ENCODE data around the gene ARSB.

Gene ARSB

DNA sequence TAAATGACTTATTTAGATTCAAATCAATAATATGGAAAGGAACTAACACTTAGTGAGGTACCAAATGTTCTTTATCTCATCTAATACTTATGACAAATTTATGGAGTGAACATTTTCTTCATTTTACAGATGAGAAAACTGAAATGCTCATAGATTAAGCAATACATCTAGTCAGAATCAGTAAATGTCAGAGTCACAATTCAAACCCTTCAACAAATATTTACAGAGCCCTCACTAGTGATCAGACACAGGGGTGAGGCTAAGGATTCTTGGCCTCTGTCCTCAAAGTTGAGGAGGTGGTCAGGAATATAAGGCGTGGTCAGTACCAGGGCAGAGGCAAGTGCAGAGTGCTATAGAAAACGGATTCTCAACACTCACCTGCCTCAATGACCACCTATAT lies 29.5 kb upstream of the ARSB start:
- no peak overlapping the region for H3K9ac ChIP-seq (ENCODE audit: low read depth, low read length)
- H3K9me3 ChIP-seq (ENCODE audit: control insufficient read depth, insufficient read depth, low read length) = no peaks in the 10 kb centered on the region
- no peaks in the 10 kb centered on the region for H3K36me3 ChIP-seq (ENCODE audit: control insufficient read depth, insufficient read depth, low read length)
- H3K27me3 ChIP-seq (ENCODE audit: control insufficient read depth, insufficient read depth, low read length) = no peaks in the 10 kb centered on the region
- H3K4me1 ChIP-seq (ENCODE audit: control insufficient read depth, insufficient read depth, low read length) = no peaks in the 10 kb centered on the region
- H3K4me3 ChIP-seq (ENCODE audit: low read depth, low read length) = no peak overlapping the region

DNA sequence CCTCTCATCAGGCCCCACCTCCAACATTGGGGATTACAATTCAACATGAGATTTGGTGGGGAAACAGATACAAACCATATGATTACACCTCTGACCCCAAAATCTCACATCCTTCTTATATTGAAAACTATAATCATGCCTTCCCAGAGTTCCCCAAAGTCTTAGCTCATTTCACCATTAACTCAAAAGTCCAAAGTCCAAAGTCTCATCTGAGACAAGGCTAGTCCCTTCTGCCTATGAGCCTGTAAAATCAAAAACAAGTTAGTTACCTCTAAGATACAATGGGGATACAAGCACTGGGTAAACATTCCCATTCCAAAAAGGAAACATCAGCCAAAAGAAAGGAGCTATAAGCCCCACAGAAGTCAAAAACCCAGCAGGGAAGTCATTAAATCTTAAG lies 26.8 kb upstream of the ARSB start:
- Histone ChIP-seq H3K27me3 (ENCODE audit: control insufficient read depth, insufficient read depth, low read length) (no peaks in the 10 kb centered on the region), H3K36me3 (ENCODE audit: control insufficient read depth, insufficient read depth, low read length) (no peaks in the 10 kb centered on the region), H3K4me3 (ENCODE audit: low read depth, low read length) (no peak overlapping the region), H3K9me3 (ENCODE audit: control insufficient read depth, insufficient read depth, low read length) (no peaks in the 10 kb centered on the region), H3K4me1 (ENCODE audit: control insufficient read depth, insufficient read depth, low read length) (no peaks in the 10 kb centered on the region), H3K9ac (ENCODE audit: low read depth, low read length) (no peak overlapping the region)

DNA sequence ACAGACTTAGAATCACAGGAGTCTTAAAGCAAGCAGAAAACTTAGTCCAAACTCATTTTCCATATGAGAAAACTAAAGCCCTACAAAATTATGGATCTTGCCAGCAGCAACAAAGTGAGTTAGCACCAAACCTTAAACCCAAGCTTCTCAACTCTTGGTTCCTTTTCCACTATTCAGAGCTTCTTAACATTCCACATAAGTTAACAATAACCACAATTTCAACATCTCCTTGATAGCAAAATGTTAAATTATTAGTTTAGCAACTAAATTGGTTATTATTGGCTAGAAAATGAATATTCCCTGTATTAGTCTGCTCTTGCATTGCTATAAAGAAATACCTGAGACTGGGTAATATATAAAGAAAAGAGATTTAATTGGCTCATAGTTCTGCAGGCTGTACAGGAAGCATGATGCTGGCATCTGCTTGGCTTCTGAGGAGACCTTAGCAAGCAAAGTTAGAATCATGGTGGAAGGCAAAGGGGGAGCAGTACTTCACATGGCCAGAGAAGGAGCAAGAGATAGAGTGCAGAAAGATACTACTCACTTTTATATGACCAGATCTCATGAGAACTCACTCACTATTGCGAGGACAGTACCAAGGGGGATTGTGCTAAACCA lies 26.2 kb upstream of the ARSB start:
- H3K27me3 ChIP-seq (ENCODE audit: control insufficient read depth, insufficient read depth, low read length) = no peaks in the 10 kb centered on the region
- no peaks in the 10 kb centered on the region for H3K9me3 ChIP-seq (ENCODE audit: control insufficient read depth, insufficient read depth, low read length)
- no peak overlapping the region for H3K9ac ChIP-seq (ENCODE audit: low read depth, low read length)
- H3K4me3 ChIP-seq (ENCODE audit: low read depth, low read length) = no peak overlapping the region
- no peaks in the 10 kb centered on the region for H3K4me1 ChIP-seq (ENCODE audit: control insufficient read depth, insufficient read depth, low read length)
- H3K36me3 ChIP-seq (ENCODE audit: control insufficient read depth, insufficient read depth, low read length) = no peaks in the 10 kb centered on the region

DNA sequence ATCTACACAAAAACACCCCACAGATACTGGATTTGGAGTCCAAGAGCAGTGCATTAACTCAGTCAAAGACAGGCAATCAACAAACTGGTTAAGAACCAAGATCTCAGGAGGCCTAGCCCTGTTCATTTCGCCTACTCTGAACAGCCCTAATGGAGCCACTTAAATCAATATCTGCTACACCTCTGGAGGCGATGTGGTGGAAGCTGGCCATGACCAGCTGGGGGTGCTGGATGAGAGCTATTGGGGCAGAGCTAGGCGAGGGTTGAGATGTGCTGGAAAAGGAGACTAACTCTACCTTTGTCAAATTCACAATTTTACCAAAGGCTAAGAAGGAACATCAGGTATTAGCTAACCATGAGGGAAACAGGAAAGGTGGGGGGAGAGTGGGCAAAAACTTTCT lies 23.3 kb upstream of the ARSB start:
- no peaks in the 10 kb centered on the region for H3K27me3 ChIP-seq (ENCODE audit: control insufficient read depth, insufficient read depth, low read length)
- H3K9ac ChIP-seq (ENCODE audit: low read depth, low read length) = no peak overlapping the region
- H3K9me3 ChIP-seq (ENCODE audit: control insufficient read depth, insufficient read depth, low read length) = no peaks in the 10 kb centered on the region
- H3K4me1 ChIP-seq (ENCODE audit: control insufficient read depth, insufficient read depth, low read length) = no peaks in the 10 kb centered on the region
- H3K36me3 ChIP-seq (ENCODE audit: control insufficient read depth, insufficient read depth, low read length) = no peaks in the 10 kb centered on the region
- H3K4me3 ChIP-seq (ENCODE audit: low read depth, low read length) = no peak overlapping the region

DNA sequence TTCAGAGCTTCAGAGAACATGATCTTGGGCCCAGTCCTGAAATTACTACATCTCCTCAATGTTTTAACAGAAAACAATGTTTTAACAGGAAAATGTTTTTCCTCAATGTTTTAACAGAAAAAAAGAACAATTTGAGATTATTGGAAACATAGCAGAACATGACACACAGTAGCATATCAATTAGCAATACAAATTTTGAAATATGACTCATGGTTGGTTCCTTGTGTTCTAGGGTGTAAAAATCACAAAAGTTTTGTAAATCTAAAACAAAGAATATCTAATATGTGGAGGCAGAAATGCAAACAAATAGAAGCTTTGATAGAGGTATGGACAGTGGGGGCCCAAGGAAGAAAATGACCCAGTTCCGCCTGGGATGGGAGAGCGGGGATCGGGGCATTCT lies 22.8 kb upstream of the ARSB start:
- Histone ChIP-seq H3K36me3 (ENCODE audit: control insufficient read depth, insufficient read depth, low read length) (no peaks in the 10 kb centered on the region), H3K4me3 (ENCODE audit: low read depth, low read length) (no peak overlapping the region), H3K4me1 (ENCODE audit: control insufficient read depth, insufficient read depth, low read length) (no peaks in the 10 kb centered on the region), H3K9ac (ENCODE audit: low read depth, low read length) (no peak overlapping the region), H3K9me3 (ENCODE audit: control insufficient read depth, insufficient read depth, low read length) (no peaks in the 10 kb centered on the region), H3K27me3 (ENCODE audit: control insufficient read depth, insufficient read depth, low read length) (no peaks in the 10 kb centered on the region)

DNA sequence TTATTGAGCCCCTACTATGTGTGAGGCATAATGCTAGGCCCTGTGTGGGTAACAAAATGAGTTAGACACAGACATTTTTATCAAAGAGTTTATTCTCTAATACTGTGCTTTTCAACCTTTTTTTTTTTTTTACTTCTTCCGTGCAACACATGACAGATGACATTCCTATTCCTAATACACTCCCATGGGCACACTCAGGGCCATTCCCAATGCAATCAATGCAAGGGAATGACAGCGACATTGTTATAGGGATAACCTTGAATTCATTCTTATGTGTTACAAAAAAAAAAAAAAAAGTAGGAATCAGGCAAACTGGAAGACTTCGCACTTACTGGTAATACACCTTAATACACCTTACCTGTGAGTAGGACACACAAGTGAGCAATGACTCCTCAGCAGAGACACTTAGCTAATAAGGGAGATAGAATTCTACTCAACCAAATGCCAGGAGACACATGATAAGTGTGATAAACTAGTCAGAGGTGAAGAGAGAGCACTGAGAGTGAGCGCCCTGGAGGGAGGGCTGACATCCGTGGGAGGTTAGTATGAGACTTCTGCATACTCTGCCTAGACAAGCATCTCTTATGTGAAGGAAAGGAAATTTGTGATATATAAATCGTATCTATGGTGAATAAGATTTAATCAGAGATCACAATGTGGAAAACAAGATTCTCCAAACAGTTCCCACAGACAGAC lies 21.0 kb upstream of the ARSB start:
- no peaks in the 10 kb centered on the region for H3K36me3 ChIP-seq (ENCODE audit: control insufficient read depth, insufficient read depth, low read length)
- H3K9me3 ChIP-seq (ENCODE audit: control insufficient read depth, insufficient read depth, low read length) = no peaks in the 10 kb centered on the region
- H3K9ac ChIP-seq (ENCODE audit: low read depth, low read length) = no peak overlapping the region
- no peaks in the 10 kb centered on the region for H3K27me3 ChIP-seq (ENCODE audit: control insufficient read depth, insufficient read depth, low read length)
- no peak overlapping the region for H3K4me3 ChIP-seq (ENCODE audit: low read depth, low read length)
- H3K4me1 ChIP-seq (ENCODE audit: control insufficient read depth, insufficient read depth, low read length) = no peaks in the 10 kb centered on the region

DNA sequence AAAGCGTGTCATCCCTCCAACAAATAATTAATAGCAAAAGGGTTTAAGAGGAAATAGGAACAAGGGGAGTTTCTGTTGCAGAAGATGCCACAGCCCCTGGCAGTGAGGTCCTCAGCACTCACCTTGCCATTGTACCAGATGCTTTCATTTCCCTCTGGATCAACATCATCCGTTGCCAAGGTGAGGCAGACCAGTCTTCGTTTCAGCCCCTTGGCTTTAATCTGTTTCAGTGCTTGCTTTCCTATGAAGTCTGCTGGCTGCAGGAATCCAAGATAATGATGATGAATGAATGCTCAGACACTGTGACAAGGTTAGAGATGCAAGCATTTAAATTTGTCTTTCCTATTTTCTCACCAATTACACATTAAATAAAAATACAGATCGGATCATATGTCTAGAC lies 20.0 kb upstream of the ARSB start:
- H3K9me3 ChIP-seq (ENCODE audit: control insufficient read depth, insufficient read depth, low read length) = no peaks in the 10 kb centered on the region
- H3K36me3 ChIP-seq (ENCODE audit: control insufficient read depth, insufficient read depth, low read length) = no peaks in the 10 kb centered on the region
- no peaks in the 10 kb centered on the region for H3K4me1 ChIP-seq (ENCODE audit: control insufficient read depth, insufficient read depth, low read length)
- H3K4me3 ChIP-seq (ENCODE audit: low read depth, low read length) = no peak overlapping the region
- H3K27me3 ChIP-seq (ENCODE audit: control insufficient read depth, insufficient read depth, low read length) = no peaks in the 10 kb centered on the region
- no peak overlapping the region for H3K9ac ChIP-seq (ENCODE audit: low read depth, low read length)

DNA sequence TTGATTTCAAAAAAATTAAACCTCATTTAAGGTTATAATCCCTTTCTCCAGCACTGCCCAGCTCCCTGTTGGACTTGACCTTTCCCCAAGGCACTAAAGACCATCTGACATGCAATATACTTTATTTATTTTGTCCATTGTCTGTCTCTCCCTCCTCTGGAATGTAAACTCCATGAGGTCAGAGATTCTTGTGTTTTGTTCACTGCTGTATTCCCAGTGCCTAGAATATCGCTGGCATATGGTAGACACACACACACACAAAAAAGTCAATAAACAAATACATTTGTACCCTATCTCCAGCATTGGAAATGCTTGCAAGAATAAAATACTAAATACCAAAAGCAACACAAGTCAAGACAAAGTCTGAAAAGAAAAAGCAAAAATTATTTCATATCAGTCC lies 17.3 kb upstream of the ARSB start:
- Histone ChIP-seq H3K27me3 (ENCODE audit: control insufficient read depth, insufficient read depth, low read length) (no peaks in the 10 kb centered on the region), H3K9ac (ENCODE audit: low read depth, low read length) (no peak overlapping the region), H3K36me3 (ENCODE audit: control insufficient read depth, insufficient read depth, low read length) (no peaks in the 10 kb centered on the region), H3K4me1 (ENCODE audit: control insufficient read depth, insufficient read depth, low read length) (no peaks in the 10 kb centered on the region), H3K9me3 (ENCODE audit: control insufficient read depth, insufficient read depth, low read length) (no peaks in the 10 kb centered on the region), H3K4me3 (ENCODE audit: low read depth, low read length) (no peak overlapping the region)

DNA sequence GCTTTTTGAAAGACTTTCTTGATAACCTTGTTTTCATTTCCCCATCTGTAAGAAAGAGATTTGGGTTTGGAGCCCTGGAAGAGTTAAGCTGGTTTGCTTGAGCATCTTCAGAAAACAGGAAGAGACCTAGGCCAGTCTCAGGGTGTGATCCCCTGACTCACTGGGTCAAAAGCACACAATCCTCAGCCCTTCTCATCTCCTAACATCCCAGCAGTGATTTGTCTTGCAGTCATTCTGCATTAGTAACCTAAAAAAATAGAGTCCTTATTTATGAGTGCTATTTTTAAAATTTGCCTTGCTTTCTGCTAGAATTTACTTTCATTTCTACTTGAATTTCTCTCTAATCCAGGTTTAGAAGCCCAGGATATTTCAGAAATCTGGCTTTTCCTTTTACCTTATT lies 16.4 kb upstream of the ARSB start:
- Histone ChIP-seq H3K9me3 (ENCODE audit: control insufficient read depth, insufficient read depth, low read length) (no peaks in the 10 kb centered on the region), H3K36me3 (ENCODE audit: control insufficient read depth, insufficient read depth, low read length) (no peaks in the 10 kb centered on the region), H3K27me3 (ENCODE audit: control insufficient read depth, insufficient read depth, low read length) (no peaks in the 10 kb centered on the region), H3K4me1 (ENCODE audit: control insufficient read depth, insufficient read depth, low read length) (no peaks in the 10 kb centered on the region), H3K9ac (ENCODE audit: low read depth, low read length) (no peak overlapping the region), H3K4me3 (ENCODE audit: low read depth, low read length) (no peak overlapping the region)

DNA sequence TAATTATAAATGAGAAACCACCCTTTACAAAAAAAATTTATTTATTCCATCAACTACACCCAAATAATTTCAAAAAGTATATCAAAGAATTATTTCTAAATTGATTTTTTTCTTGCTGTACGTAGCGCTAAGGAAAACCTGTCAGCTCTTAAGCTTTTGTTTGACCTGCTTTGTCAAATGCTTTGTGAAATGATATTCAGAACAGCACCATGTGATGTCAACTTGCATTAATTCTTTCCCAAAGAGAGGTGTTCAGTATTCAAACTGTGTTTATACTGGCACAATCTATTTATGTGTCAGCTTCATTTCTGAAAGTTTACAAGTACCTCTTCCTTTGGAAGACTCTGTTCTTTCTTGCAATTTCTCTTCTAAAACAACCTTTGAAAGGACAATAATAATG lies 12.0 kb upstream of the ARSB start:
- Histone ChIP-seq H3K4me3 (ENCODE audit: low read depth, low read length) (no peak overlapping the region), H3K9me3 (ENCODE audit: control insufficient read depth, insufficient read depth, low read length) (no peaks in the 10 kb centered on the region), H3K9ac (ENCODE audit: low read depth, low read length) (no peak overlapping the region), H3K4me1 (ENCODE audit: control insufficient read depth, insufficient read depth, low read length) (no peaks in the 10 kb centered on the region), H3K36me3 (ENCODE audit: control insufficient read depth, insufficient read depth, low read length) (no peaks in the 10 kb centered on the region), H3K27me3 (ENCODE audit: control insufficient read depth, insufficient read depth, low read length) (no peaks in the 10 kb centered on the region)

DNA sequence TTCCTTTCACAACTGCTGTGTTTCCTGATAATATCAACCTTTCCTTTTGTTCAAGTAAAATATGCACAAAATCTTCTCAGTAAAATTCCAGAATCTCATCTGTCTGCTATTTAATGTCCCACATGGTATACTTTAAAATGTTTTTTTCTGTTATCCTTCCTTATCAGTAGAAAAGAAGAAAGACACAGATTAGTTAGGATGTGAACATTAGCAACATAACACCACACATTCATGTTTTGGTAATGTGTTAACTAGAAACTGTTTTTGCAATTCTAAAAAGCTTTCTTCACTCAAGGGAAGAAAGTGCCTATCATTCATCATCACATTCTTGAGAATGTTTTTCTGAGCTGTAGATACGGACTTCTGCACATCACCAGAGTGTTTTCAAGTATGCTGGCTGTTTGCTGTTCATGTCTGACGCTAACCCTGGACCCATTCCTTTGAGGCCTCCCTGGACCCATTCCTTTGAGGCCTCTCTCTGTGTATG lies 10.5 kb upstream of the ARSB start:
- no peaks in the 10 kb centered on the region for H3K27me3 ChIP-seq (ENCODE audit: control insufficient read depth, insufficient read depth, low read length)
- H3K9ac ChIP-seq (ENCODE audit: low read depth, low read length) = no peak overlapping the region
- H3K9me3 ChIP-seq (ENCODE audit: control insufficient read depth, insufficient read depth, low read length) = no peaks in the 10 kb centered on the region
- H3K4me1 ChIP-seq (ENCODE audit: control insufficient read depth, insufficient read depth, low read length) = no peaks in the 10 kb centered on the region
- H3K4me3 ChIP-seq (ENCODE audit: low read depth, low read length) = no peak overlapping the region
- no peaks in the 10 kb centered on the region for H3K36me3 ChIP-seq (ENCODE audit: control insufficient read depth, insufficient read depth, low read length)

DNA sequence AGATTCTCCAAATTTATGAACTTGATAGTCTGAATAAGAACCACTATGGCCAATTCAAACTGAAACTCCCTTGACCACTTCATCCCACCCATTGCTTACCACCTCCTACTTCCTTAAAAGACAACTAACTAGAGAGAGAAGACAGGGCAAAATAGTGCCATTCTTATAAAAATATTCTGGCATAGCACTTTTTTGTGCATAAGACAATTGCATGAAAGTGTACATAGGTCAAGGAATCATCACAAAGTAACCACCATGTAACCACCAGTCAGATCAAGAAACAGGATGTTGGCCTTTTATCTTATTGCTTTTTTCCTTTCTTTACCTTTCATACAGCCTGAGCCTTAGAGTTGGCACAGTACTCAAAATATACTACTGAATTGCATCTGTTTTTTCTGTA lies 8.1 kb upstream of the ARSB start:
- Histone ChIP-seq H3K9ac (ENCODE audit: low read depth, low read length) (no peak overlapping the region), H3K4me1 (ENCODE audit: control insufficient read depth, insufficient read depth, low read length) (no peaks in the 10 kb centered on the region), H3K9me3 (ENCODE audit: control insufficient read depth, insufficient read depth, low read length) (no peaks in the 10 kb centered on the region), H3K27me3 (ENCODE audit: control insufficient read depth, insufficient read depth, low read length) (no peaks in the 10 kb centered on the region), H3K4me3 (ENCODE audit: low read depth, low read length) (no peak overlapping the region), H3K36me3 (ENCODE audit: control insufficient read depth, insufficient read depth, low read length) (no peaks in the 10 kb centered on the region)

Data from iPS-15b (cell line).